Endothelial cell of hepatic sinusoid (primary cell): Measurements from ENCODE around the gene SUSD6.
"Not testable (repeated sequence)": the region's sequence is repeated elsewhere in the genome, so short reads cannot be mapped to it uniquely, and the experiment has no call there.

Experiments
- in situ Hi-C: cut with HindIII; loops from 2 replicates; pipeline ENCODE4 v1.10.0; 2017; ENCODE audit warnings: low sequenced_read_pairs

Gene SUSD6

DNA sequence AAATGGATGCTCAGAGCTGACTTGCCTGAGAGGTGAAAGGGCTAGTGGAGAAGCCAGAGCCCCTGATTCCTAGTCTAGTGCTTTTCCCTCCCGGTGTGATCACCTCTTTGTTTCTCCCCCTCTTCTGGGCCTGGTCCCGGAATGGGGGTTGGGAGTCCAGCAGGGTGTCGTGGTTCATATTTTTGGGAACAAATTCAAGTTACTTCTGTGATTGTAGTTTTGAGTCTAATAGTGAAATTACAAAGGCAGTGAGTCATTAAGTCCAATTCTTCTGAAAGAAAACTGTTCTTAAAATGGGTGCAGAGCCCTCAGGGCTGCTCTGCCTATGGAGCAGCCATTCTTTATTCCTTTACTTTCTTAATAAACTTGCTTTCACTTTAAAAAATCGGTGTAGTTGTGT lies 7.6 kb downstream of the SUSD6 start:
- in situ Hi-C loops, result no loop called here

DNA sequence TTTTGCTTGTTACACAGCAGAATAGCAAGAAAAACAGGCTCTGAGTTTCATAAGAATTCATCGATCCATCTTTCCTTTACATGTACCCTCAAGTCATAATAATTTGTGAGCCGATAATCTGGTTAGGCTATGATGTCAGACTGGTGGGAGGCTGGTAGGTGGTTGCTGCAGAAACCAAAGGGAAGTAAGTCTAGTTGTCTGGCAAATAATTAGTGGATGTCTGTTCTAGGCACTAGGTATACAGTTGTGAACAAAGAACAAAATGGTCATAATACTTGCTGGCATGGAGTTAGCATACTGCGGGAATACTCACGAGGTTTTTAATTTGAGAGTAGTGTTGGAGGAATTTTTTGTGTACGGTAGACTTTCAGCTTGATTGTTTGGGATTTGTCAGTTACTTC lies 8.8 kb downstream of the SUSD6 start:
- in situ Hi-C loops, result no loop called here

DNA sequence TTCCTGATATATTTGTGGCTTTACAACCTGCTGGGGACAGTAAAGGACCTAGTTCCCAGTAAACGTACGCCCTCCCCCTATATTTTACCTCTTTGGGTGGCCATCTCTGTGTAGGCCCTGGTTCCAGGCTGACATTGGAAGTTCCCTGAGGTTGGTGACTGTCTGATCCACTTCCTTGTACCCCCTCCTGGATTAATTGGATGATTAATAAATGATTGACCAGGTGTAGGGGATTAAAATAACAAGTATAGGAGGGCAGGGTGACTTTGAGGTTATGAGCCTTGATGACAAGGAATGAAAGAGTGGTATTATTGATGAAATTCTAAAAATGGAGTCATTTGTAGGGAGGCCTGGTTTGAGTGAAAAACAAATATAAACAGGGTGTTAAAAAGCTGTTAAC lies 9.6 kb downstream of the SUSD6 start:
- in situ Hi-C loops, result no loop called here

DNA sequence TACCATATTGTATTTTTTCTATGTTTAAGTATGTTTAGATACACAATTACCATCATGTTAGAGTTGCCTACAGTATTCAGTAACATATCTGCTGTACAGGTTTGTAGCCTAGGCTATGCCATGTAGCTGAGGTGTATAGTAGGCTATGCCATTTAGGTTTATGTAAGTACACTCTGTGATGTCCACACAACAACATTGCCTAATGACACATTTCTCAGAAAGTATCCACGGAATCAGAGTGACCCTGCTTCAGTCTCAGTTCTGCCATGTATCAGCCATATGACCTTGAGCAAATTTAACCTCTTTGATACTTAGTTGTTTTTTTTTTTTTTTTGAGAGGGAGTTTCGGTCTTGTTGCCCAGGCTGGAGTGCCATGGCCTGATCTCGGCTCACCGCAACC lies 12.7 kb downstream of the SUSD6 start:
- in situ Hi-C loops, result no loop called here

DNA sequence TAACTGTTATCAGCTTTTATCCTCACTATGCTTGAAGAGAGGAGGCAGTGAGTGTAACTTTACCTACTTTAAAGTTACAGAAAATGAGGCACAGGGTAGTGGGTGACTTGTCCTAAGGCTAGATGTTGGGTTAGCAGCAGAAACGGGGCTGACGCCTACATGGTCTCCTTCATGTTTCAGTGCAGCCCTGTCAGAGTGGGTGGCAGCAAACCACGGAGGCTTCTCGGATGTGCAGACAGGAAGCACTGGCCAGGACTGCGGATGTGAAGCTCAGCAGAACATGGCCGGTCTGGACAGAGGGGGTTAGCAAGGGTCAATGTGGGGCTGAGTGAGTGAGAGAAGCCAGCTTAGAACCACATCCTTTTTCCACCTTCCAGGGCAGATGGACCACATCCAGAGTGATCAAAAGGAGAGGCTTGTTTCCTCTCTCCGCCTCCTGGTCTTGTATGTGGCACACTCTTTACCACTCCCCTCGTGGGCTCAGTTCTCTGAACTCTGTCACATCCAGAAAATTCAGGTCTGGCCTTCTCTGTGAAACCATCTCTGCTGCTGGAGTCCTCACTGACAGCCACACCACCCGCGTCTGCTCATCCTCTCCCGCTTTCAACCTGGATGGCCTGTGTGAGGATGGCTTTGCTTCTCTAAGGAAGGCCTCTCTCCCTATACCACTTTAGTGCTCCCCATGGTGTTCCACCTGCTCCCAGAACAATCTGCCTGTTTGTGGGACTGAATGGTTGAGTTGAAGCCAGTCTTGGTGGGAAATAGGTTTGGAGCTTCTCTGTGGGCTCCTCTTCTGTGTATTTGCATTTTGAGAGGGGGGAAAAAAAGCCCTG lies 14.1 kb downstream of the SUSD6 start:
- in situ Hi-C loops, result no loop called here

DNA sequence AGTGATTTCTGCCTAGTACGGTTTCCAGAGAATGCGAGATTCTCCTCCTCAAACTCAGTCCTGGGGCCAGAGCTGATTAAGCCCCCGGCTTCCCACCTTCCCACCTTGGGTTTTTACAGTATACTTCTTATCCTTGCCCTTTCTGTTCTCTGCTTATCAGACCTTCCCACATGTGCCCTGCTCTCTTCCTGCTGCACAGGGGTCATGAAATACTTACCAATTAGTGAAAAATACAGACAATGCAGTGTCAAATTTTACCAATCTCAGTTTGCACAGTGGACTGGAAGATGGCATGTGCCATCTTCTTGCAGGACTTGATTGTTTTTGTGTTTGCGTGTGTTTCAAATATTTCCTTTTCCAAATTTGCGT lies 14.7 kb downstream of the SUSD6 start:
- in situ Hi-C loops, result no loop called here

DNA sequence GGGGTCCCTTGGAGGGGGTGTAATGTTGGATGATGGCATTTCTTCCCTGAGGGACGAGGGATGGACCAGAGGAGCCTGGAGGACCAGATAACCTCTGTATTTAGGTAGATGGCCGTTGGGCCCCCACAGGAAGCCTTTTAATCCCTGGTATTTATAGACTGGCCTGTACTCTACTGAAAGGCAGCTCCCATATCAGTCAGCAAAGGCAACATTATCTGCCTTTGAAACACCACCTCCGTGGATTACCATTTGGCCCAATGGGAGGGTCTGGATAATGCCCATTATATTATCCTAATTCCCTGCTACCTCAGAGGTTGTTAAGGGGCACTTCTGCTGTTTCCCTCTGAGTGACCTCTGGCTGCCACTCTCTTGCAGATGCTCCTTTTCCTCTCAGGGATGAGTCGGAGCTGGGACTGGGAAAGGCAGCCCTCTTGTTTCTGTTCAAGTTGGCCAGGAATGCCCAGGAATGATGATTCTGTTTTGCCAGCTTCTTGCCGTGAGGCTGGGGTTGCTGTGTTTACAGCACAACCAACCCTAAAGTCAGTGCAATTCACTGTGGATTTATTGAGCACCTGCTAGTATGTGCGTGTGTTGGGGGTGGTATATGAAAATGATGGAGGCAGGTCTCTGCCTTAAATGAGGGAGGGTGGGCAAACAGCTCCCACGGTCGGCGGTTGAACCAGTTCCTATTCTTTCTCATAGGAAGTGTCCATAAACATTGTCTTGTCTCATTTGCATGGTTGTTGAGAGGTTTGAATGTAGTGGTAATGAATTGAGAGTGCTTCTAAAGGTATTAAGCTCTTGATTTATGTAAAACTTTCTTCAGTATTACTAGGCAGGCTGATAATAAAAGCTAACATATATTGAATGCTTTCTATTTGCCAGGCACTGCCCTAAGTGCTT lies 18.1 kb downstream of the SUSD6 start:
- in situ Hi-C loops, result no loop called here

DNA sequence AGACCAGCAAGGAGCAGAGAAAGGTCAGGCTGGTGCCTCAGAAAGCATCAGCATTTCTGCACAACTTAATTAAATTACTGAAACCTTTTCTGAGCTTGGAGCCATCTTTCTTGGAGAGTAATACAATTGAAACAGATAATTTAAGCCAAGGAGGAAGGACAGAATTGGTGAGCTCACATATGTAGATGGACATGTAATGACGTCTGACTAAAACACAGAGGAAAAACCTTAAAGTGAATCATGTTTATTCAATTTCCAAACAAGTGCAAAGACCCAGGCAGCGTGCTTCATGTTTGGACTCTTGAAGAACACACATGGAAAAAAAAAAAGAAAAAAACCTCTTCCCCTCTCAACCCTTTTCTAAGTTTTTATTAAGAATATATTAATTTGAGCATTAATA lies 19.0 kb downstream of the SUSD6 start:
- in situ Hi-C loops, result no loop called here

DNA sequence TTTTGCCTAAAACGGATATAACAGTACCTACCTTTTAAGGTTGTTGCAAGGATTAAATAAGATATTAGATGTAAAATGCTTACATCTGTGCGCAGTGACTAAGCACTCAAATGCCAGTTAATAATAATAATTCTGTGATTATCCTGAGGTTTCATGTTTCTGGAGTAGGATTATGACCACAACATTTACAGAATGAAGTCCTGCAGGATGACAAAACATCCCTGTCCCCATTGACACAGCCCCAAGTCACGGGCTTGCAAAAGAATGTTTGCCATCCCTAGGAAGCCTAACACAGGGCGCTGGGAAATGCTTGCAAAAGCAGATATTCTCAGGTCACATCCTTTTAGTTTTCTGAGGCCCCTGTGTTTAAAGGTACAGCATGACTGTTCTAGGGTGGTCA lies 20.1 kb downstream of the SUSD6 start:
- in situ Hi-C loops, result no loop called here

DNA sequence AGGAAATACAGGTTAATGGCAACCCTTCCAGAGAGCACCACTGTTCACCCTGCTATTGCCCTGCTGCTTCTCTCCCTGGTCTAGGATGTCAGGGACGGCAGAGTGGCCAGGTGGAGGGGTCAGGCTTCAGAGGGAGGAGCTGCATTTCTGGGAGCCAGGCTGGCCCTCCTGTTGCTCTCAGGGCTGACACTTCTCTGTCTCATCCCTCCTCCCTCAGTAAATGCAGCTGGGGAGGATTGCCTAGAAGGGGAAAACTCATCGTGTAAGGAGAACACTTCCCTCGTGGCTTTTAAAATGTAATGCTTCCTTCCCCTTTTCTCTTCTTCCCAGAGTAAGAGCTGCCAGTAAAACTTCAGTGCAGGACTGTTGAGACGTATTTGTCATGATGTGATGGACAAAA lies 20.8 kb downstream of the SUSD6 start:
- in situ Hi-C loops, result no loop called here

DNA sequence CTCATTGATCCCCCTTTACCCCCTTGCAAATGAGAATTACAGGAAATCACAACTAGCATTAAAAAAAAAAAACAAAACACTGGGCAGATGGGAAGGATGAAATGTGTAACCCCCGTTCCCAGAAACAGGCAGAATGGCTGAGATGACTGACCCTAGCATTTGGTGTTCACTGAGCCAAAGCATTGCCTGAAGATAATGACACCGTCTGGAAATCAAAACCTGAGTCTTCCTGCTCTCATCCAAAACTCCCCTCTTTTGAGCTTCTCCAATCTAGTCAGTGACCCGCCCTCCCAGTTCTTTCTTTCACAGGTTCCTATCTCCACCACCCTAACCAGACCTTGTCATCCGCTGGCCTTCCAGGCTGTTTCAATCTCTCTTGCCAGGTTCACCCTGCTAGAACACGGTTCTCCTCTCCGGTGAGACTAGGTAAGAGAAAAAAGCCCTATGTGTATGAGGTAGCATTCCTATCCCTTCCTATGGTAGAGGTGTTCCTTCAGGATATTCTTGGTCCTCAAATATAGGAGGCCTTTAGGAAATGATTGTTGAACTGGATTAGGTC lies 21.3 kb downstream of the SUSD6 start:
- in situ Hi-C loops, result no loop called here

DNA sequence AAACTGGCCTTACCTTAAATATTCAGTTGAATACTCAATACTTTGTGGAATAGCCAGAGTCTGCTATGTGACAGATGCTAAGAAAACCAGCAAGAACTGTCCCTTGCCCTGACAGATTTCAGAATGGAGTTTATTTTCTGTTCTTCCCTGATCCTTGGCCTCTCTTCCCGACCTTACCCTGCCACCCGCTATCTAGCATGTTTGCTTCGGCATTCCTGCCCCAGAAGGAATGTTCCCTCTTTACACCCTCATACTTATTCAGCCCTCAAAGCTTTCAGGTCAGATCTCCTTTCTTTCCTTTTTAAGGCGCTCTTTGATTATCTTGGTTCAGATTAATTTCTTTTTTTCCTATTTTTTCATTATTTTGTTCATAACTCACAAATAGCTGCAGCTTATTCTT lies 21.8 kb downstream of the SUSD6 start:
- in situ Hi-C loops, result no loop called here

DNA sequence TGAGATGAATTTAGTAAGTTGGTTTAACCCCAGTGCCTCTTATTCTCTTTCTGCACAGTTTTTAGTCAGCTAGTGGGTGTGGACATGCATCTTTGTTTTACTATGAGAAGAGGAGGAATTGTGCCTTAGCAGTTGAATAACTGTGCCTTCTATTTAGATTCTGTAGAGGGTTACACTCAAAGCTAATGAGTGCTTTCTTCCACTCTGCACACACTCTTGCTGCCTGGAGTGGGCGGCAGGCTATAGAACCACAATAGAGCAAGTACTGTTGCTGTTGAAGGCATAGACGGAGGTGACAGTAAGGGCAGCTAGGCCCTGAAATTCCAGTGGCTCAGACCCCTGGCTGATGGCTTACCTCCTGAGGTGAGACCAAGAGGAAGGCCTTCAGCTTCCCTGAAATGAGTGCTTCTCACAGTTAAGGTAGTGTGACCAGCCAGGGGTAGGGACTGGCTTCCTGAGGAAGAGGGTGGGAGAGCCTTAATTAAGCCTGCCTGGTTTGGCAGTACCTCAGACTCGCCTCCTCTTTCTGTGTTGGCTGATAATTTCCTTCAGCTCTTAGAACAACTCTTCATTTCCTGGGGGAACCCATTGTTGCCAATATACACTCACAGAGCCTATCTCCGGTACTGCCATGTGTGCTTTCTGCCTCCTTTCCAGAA lies 24.7 kb downstream of the SUSD6 start:
- in situ Hi-C loops, result no loop called here

DNA sequence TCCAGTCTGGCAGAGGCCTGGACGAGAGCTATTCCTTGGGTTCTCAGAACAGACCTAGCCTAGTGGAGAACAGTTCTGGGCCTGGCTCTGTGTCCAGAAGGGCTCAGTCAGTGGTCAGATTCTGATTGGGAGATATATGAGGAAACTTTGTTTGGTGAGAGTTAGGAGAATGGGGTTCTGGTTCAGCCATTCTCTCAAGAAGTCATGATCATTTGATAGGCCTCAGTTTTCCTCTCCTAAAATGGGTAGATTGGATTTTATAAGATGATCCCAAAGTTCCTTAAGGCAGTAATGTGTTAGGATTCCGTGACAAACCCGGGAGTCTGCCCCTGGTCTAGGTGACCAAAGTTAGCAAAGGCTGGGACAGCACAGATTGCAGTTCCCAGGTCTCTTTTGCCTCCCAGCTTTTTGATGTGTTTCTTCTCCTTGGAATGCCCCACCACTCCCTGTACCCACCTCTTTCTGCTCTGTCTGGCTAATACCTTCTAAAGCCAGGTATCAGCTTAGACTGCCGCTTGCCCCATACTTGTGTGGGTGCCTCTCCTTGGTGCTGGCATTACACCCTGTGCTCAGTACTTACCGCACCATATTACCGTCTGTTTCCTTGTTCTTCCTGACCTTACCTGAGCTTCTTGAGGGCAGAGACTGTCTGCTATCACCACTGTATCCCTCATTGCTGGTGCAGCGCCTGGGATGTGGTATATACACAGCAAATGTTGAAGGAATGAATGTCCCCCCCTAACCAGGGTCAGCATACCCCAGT lies 25.5 kb downstream of the SUSD6 start:
- in situ Hi-C loops, result no loop called here

DNA sequence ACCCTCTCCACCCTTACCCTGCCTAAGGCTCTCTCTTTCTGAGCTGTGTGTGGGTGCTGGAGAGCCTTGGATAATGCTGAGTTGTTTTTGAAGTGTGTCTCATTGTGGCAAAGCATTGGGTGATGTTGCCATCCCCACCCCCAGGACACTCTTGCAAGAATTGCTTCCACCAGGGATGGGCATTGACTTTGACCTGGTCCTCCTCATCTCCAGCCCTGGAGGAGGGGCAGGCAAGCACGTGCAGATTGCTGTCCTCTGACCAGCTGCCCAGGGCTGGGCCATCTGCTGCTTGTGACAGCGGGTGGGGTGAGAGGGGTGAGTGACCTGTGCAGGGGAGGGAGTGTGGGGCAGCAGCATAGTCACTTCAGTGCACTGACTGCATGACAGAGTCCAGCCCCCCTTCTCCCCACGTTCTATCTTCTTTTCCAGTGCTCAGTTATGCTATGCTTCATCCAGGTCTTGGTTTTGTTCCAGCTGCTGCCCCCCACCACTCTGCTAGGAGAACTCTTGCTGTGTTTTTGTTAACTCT lies 26.2 kb downstream of the SUSD6 start:
- in situ Hi-C loops, result no loop called here

DNA sequence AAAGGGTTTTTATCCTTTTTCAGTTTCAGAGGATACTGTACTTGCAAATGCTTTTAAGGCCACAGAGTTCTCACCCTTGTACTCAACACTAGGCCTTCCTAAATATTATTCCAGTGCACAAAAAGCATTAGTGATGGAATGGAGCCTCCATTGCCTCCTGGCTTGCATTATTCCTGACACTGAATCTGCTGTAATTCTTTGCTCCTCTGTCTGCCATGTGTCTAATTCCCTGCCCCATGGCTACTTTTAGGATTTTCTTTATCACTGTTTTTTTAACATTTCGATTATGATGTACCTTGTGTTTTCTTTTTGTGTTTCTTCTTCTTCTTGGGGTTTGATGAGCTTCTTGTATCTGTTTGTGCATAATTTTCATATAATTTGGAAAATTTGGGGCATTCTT lies 29.5 kb downstream of the SUSD6 start:
- in situ Hi-C loops, result no loop called here

DNA sequence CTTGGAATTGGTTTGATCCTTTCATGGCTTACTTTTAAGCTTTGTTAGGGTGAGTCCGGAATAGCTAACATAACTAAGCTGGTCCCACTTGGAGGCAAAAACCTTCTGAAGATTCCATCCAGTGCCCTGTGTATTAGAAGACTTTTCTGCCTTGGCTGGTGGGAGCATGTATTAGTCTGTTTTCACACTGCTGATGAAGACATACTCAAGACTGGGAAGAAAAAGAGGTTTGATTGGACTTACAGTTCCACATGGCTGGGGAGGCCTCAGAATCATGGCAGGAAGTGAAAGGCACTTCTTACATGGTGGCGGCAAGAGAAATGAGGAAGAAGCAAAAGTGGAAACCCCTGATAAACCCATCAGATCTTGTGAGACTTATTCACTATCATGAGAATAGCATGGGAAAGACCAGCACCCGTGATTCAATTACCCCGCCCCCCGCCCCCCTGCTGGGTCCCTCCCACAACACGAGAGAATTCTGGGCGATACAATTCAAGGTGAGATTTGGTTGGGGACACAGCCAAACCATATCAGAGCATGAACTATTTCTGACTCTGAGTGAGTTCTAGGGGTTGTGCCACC lies 30.9 kb downstream of the SUSD6 start:
- in situ Hi-C loops, result not testable (repeated sequence)

DNA sequence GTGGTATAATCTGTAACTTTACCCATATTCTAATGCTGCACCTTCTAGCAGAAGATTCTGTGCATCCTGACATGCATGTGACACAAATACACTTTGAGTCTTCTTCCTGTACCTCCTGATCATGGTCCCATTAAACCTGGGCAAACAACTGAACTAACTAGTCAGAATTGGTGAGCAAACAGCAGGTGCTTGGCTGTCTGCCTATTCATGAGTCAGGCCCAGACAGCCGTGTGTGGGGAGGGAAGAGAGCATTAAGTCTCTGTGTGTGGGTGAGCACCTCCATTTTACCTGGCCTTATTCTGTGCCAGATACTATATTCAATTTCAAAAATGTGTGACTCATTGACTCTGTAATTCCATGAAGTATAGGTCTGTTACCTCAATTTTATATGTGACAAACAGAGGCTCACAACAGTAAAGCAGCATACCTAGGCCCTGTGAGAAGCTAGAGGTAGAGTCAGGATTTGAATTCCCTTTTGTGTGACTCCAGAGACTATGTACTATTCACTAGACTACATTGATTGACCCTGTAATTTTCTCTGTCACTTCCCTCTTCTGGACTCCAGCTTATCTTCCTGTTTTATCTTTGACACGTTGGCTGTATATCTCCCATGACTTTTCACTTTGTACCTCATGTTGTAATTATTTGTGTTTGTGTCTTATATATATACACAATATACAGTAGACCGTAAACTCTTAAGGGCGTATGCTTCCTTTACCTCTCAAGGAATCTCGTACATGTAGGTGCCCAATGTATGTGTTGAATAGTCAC lies 32.2 kb downstream of the SUSD6 start:
- in situ Hi-C loops, result no loop called here

DNA sequence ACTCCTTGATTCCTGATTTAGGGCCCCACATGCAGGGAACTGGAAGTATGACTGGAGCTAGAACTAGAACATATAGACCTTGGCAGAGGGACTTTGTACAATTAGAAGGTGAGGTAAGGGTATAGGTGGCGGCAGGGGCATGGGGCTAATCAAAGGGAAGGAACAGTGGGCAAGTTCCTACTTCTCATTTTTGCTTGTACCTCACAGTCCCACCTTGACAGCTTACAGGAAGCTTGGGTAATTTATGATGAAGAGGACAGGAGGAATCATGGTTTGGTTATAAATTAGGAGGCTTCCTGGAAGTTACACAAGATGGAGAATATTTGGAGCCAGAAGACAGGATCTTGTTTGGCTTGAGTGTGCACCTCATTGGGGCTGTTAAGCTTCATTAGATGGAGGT lies 33.4 kb downstream of the SUSD6 start:
- in situ Hi-C loops, result loop anchor here (5.0 kb wide), 3 partner anchors 48 to 73 kb away; partner anchors contain the start of gene CCDC177
